Measurements from ENCODE around the gene CDH8.

DNA sequence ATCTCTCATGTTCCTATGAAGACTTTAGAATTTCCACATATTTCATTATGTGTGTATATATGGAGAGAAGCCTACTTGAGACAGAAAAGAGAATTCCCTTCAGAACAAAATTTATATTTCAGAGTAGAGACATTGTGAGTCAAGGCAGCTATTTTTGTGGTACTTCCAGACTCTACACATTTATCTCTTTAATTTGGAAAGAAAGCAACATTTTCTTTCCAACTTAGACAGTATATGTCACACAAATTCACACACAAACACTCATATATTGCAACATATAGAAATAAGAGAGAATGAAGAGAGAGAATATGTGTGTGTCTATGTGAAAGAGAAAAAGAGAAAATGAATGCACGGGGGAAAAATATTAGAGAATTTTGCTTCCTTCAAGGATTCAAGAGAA is 158.8 kb downstream of the CDH8 start:
- TF ChIP-seq POLR2A (IDR thresholded peaks at IDR 0.05) = no peak
- TF ChIP-seq, protein P1, sequence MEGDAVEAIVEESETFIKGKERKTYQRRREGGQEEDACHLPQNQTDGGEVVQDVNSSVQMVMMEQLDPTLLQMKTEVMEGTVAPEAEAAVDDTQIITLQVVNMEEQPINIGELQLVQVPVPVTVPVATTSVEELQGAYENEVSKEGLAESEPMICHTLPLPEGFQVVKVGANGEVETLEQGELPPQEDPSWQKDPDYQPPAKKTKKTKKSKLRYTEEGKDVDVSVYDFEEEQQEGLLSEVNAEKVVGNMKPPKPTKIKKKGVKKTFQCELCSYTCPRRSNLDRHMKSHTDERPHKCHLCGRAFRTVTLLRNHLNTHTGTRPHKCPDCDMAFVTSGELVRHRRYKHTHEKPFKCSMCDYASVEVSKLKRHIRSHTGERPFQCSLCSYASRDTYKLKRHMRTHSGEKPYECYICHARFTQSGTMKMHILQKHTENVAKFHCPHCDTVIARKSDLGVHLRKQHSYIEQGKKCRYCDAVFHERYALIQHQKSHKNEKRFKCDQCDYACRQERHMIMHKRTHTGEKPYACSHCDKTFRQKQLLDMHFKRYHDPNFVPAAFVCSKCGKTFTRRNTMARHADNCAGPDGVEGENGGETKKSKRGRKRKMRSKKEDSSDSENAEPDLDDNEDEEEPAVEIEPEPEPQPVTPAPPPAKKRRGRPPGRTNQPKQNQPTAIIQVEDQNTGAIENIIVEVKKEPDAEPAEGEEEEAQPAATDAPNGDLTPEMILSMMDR (IDR thresholded peaks at IDR 0.05) = no peak
- no peak for TF ChIP-seq POLR2AphosphoS5 (IDR thresholded peaks at IDR 0.05)
- no peak for TF ChIP-seq EP300 (IDR thresholded peaks at IDR 0.05; ENCODE audit: low read depth)
